GM20000 (cell line): Measurements from ENCODE around the gene CCDC82.

Experiments used
- DNase-seq: peaks from one replicate; pipeline ENCODE4 v3.0.0; 2012; ENCODE audit warnings: low spot score
- TF ChIP-seq, protein P1 (sequence below): IDR thresholded peaks from 2 replicates; pipeline ENCODE4 v1.5.1; 2012; ENCODE audit warnings: mild to moderate bottlenecking, control low read depth; ENCODE audit errors: extremely low read depth, missing control alignments

CCDC82 gene

DNA sequence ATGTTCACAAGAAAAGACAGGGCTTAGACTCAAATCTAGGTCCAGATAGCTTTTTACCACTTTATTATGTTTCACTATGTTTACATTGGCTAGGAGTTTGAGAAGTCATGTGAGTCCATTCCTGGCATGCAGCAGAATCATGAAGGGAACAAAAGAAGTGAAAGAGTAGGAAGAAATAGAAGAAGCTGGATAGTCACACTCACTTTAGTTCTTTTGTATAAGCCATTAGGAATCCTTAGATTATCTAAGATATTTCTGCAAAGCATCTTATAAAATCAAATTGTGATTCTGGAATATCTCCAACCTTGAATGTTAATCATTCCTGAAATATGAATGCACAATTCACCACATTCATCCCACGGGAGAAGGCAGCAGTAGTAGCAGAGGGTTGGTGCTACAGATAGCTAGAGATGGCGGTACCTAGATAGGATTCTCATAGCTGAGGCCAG lies 78.6 kb downstream of the CCDC82 start:
- DNase-seq, result no peak
- TF ChIP-seq, protein P1, sequence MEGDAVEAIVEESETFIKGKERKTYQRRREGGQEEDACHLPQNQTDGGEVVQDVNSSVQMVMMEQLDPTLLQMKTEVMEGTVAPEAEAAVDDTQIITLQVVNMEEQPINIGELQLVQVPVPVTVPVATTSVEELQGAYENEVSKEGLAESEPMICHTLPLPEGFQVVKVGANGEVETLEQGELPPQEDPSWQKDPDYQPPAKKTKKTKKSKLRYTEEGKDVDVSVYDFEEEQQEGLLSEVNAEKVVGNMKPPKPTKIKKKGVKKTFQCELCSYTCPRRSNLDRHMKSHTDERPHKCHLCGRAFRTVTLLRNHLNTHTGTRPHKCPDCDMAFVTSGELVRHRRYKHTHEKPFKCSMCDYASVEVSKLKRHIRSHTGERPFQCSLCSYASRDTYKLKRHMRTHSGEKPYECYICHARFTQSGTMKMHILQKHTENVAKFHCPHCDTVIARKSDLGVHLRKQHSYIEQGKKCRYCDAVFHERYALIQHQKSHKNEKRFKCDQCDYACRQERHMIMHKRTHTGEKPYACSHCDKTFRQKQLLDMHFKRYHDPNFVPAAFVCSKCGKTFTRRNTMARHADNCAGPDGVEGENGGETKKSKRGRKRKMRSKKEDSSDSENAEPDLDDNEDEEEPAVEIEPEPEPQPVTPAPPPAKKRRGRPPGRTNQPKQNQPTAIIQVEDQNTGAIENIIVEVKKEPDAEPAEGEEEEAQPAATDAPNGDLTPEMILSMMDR, result no peak

DNA sequence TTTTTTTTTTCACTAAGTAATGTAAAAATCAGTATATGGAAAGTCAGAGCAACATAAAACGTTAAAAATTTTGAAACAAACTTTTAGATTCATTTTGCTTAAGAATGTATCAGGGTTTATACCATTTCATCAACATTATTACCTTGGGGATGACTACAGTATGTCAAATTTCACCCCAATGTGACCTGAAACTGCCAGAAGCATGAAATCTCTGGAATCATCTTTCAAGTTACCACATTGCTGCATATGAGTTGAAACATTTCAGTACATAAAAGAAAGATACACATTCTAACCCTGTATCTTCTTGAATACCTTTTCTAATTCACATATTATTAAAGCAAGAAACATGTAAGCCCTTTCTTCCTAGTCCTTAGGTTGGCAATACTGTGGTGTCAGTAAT lies 79.5 kb downstream of the CCDC82 start:
- DNase-seq, result no peak
- TF ChIP-seq, protein P1, result no peak

DNA sequence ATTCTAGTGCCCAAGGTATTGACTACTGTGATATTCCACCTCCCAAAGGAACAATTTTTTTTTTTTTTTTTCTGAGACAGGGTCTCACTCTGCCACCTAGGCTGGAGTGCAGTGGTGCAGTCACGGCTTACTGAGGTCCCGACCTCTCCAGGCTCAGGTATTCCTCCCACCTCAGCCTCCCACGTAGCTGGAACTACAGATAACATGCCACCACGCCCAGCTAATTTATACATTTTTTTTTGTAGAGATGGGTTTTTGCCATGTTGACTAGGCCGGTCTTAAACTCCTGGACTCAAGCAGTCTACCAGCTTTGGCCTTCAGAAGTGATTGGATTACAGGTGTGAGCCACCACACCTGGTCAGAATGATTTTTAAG lies 80.1 kb downstream of the CCDC82 start:
- TF ChIP-seq, protein P1, result no peak
- DNase-seq, result no peak

DNA sequence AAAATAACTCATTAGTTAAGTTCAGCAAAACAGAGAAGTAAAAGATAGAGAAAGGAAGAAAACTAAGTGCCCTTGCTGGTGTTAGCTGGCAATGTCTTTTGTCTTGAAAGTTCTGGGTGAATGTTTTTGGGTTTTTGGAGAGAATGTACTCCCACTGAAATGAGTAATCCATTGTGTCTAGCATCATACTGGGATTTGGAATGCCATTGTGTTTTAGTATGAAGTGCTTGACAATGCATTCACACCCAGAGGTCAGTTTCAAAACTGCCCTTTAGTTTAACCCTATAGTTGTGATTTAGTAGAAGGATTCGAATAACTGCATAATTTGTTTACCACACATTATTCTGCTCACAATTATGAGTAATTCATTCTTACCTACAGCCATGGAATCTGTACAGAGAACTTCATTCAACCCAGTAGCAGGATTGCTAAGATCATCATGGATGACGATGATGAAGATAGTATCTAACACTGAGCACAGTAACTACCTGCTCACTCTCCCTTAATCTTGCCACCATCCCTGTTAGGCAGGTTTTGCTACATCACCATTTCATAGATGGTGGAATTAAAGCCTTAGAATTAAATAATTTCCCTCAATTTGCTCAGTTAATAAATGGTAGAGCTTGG lies 80.6 kb downstream of the CCDC82 start:
- TF ChIP-seq, protein P1, result no peak
- no peak for DNase-seq

DNA sequence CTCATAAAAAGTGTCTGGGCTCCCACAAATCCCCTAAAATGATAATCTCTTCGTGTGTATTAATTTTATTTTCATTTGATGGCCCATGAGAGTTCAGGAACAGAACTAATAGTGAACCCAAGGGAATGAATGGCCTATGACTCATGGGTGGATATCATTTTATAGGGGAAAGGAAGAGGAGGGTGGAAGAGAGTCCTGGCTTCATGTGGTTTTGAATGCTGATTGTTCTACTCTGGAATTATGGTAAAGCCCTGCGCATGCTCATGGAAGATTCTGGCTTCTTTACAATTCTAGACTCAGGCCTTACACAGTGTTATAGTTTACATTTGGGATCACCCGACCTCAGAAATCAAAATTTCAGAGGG lies 82.0 kb downstream of the CCDC82 start:
- TF ChIP-seq, protein P1, result no peak
- no peak for DNase-seq

DNA sequence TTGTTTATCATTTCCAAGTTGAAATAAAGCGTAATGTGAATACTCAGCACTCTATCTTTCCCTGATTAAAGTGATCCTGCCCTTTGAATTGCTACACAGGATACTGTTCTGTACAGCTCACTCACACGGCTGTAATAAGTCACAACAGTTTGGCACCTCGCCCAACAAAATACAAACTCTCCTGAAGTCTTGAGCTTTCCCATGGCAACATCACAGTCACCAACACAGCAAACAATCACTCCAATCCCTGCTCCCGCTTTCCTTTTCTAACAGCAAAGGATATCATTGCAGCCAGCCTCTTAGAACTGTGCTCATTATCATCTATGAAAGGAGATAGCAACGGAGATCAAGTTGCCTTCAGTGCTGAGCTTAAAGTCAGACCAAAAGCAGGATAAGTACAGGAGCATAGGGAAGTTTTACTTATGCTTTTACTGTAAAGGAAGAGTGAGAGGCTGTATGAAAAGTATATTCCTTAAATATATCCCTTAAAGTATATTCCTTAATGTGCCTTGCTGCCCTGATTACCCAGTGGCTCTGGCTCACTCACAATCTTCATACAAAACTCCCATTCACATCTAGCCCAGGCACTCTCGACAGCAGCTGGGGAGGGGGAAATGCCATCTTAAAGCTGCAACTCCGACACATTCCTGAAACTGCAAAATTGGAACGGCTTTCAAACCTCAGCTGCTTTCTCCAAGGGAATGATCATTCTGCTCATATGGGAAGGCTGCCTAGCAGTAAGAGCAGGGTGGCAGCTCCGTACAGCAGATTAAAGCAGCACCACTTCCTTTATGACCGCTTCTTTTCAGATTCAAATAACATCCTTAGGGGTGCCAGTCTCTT lies 82.6 kb downstream of the CCDC82 start:
- TF ChIP-seq, protein P1, result no peak
- DNase-seq, result no peak

DNA sequence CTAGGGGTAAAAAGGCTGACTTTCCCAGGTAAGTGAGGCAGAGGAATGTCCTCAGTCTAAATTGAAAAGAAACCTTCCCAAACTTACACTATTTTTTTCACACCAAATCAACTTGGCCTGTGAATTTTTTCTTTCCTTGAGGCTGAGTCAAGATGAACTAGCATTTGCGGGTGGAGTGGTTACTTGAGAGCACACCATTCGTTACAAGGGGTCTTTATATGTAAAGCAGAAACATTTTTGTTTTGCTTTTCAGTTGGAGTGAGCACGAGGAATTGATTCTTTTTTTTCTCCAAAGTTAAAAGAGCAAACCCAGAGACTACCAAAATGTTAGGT lies 83.1 kb downstream of the CCDC82 start:
- TF ChIP-seq, protein P1, result no peak
- no peak for DNase-seq
